GM21390 (cell line): Measurements from ENCODE around the gene MAPK6.
"Not testable (repeated sequence)": the region's sequence is repeated elsewhere in the genome, so short reads cannot be mapped to it uniquely, and the experiment has no call there.

Source experiments
- ATAC-seq: cut with Tn5 transposase; IDR thresholded peaks from one replicate; pipeline ENCODE4 v1.9.1; 2021; ENCODE audit not compliant: unreplicated experiment

The MAPK6 gene

DNA sequence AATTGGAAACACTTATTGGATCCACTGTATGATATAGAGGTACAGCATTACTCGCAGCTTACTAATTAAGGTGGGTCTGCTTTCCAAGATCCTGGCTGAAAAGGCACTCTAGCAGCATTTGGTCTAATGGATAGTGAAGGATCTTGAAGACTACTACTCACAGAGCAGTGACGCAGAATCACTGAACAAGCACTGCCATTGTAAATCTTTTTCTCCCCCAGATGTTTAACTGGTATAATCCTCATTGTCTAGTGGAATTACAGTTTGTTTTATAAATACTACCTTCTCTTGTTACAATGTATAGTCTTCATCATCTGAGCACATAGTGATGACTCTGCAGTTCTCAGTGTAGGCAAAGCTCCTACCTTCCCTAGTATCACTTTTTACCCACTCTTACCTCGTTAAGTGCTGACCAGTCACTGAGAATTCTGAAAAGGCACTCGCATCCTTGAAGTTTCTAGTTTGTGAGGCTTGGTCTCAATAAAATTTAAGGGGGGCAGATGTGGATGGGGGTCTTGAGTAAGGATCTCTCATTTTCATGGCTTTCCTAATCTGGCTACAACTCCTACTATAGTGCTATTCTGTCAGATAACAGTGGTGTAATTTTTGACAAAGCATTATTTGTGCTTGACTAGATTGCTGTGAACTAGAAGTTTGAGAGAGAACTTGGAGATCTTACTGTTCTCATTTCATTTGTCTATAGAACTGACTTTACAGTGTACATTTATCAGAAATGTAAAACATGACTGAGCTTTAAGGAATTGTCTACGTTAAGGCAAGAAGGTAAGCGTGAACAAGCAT, 23.2 kb downstream of the MAPK6 start:
- no peak for ATAC-seq

DNA sequence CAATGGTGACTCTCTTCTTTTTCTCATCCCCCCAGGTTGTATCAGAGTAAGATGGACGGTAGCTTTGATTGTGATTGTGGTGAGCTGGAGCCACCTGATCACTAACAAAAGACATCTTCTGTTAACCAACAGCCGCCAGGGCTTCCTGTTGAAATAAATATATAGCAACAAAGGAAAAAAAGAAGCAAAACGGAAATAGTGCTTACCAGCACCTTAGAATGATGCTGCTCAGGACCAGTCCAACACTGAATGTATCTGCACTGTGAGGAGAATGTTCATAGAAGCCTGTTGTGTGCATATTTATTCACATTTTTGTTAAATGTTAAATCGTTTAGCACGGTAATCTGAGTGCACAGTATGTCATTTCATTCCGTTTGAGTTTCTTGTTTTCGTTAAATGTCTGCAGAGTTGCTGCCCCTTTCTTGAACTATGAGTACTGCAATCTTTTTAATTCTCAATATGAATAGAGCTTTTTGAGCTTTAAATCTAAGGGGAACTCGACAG, 26.8 kb downstream of the MAPK6 start:
- not testable (repeated sequence) for ATAC-seq

DNA sequence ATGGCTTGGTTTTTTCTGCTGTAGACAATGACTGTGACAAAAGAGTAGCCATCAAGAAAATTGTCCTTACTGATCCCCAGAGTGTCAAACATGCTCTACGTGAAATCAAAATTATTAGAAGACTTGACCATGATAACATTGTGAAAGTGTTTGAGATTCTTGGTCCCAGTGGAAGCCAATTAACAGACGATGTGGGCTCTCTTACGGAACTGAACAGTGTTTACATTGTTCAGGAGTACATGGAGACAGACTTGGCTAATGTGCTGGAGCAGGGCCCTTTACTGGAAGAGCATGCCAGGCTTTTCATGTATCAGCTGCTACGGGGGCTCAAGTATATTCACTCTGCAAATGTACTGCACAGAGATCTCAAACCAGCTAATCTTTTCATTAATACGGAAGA, 27.5 kb downstream of the MAPK6 start:
- ATAC-seq = not testable (repeated sequence)

DNA sequence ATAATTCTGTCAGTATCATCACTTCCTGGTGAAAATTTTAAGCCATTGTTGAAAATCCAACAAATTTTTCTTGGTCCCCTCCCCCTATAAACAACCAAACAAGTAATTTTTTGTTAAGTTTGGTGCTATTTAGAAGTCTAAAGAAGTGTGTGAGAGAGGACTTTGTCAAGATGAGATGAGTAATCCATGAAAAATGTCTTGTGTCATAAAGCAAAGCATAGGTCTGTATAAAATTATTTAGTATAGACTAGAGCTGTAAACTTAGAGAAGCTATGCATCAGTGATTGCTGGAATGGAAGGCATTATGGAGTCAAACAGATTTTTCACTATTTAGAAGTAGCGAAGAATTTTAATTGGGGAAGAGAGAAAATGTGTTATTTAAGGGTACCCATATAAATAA, 31.4 kb downstream of the MAPK6 start:
- no peak for ATAC-seq

DNA sequence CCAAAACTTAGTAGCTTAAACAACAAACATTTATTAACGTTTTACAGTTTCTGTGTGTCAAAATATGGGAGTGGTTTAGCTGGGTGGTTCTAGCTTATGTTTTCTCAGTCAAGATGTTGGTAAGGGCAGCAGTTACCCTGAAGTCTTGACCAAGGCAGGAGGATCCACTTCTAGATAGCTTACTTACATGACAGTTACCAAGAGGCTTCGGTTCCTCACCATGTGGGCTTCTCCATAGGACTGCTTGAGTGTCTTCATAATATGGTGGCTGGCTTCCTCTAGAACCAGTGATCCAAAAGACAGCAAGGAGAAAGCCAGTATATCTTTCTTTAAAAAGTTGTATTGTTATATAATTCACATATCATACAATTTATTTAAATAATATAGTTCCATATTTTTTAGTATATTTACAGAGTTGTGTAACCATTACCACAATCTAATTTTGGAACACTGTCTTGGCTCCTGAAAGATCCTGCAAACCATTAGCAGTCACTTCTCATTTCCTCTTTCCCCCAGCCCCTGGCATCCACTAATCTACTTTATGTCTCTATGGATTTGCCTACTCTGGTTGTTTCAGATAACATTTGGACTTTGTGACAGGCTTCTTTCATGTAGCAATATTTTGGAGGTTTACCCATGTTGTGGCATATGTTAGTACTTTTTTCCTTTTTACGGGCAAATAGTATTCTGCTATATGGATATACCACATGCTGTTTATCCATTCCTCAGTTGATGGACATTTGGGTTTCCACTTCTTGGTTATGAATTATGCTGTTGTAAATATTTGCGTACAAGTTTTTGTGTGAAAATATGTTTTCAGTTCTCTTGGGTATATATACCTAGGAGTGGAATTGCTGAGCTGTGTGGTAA, 33.3 kb downstream of the MAPK6 start:
- no peak for ATAC-seq

DNA sequence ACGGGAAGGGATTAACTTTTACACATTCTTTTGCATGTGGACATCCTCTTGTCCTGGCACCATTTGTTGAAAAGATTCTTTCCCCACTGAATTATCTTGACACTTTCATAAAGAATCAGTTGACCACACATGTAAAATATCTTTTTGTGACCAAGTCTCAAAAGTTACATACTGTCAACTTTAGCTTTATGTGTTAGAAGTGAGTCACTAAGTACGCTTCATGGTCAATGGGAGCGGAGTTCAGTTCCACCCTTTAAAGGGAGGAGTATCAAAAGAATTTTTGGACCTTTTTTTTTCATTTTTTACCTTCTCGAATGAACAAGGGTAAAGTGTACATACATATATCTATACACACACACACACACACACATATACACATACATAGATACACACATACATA, 35.4 kb downstream of the MAPK6 start:
- ATAC-seq = no peak

DNA sequence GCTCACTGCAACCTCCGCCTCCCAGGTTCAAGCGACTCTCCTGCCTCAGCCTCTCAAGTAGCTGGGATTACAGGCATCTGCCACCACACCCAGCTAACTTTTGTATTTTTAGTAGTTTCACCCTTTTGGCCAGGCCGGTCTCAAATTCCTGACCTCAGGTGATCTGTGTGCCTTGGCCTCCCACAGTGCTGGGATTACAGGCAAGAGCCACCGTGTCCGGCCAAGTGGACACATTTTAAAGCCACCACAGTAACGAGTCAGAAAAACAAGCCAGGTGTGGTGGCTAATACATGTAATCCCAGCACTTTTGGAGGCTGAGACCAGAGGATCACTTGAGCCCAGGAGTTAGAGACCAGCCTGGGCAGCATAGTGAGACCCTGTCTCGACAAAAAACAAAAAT, 35.8 kb downstream of the MAPK6 start:
- ATAC-seq = not testable (repeated sequence)

DNA sequence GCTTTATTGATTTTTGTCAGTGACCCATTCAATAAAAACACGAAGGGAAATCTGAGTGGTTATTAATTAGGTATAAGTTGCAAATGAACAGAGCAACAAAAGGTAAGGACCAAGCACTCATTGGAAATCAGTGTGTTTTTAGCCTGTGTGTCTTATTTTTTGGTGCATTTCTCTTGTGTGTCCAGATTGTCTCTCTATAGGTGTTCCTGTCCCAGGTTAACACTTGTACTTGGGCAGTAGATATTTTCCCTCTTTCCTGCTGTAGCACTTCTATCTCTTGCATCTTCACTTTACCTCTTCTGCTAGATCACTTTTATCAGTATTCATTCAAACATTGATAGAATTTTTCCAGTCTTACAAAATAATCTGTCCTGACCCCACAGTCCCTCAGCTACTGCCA, 37.0 kb downstream of the MAPK6 start:
- ATAC-seq = no peak

DNA sequence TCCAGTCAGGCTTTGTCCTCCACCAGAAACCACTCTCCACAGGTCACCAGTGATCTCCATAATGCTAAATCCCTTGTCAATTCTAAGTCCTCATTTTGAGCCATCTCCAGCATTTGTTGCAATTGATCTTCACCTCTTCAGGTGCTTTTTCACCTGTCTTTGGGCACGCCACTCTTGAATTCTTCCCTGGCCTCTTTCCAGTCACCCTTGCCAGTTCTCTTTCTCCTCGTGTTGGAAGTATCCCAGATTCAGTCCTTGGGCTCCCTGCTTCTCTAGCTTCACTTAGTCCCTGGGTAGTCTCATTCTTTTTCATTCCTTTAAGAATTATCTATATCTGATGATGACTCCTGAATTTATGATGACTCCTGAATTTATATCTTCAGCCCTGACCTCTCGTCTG, 37.5 kb downstream of the MAPK6 start:
- ATAC-seq = no peak

DNA sequence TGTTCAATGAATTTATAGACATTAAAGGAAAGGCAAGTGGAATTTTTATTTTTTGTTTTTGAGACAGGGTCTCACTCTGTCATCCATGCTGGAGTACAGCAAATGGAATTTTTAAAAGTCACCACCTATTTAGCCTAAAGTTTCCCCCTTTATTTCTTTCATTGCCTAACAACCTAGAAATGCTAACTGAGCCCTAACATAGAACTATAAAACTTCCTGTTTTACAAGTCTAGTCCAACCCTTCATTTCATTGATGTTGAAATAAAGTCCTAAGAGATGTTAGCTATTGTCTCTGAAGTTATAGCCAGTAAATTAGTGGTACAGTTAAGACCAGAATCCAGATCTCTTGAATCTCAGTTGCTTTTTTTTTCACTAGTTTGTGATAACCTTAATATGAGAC, 39.0 kb downstream of the MAPK6 start:
- no peak for ATAC-seq

DNA sequence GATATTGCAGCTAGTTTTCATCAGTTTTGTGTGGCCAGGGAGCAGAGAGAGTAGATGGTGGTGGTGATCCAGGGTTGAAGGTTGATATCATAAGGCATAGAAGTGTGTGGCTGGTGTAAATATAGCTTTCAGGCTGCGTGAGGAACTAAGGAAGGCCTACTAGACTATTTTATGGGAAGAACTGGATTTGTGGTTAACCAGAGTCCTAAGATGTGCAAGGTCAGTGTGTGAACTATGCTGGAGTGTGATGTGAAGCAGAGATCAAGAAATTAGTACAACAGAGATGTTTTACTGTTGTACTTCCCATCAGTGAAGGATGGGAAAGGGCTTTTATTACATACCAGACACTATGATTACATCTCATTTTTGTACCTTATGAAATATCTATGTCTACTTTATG, 41.5 kb downstream of the MAPK6 start:
- no peak for ATAC-seq

DNA sequence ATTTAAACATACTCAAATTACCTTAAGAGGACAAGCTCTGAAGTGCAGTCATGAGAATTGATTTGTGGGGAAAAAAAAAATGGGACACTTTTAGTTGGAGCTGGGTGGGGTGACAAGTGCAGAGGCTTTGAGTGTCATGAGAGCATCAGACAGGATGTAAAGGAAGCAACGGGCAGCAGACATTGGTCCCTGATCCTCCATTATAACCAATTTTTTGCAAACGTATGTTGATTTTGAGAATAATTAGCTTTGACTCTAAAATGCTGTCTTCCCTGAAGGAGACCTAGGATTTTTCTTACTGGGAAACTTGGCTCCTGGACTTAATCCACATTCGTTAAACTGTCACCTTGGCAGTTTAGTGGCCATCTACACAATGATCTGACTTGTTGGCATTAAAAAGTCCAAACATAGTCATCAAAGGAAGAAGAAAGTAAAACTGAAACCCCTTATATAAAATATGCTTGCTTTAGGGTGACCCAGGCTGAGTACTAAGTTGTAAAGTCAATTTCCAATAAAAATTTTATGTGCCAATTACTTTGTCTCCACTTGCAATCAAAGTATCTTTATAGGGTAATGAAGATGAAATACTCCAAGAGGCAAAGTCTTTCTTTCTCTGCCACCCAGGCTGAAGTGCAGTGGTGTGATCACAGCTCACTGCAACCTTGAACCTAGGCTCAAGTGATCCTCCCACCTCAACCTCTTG, 48.0 kb downstream of the MAPK6 start:
- no peak for ATAC-seq

DNA sequence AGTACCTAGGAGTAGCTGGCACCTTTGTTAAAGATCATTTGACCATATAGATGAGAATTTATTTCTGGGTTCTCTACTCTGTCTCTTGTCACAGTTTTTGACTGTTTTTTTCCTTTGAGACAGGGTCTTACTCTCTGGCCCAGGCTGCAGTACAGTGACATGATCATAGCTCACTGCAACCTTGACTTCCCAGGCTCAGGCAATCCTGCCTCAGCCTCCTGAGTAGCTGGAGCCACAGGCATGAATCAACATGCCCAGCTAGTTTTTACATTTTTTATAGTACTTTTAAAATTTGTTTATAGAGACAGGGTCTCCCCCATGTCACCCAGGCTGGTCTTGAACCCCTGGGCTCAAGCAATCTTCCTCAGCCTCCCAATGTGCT, 48.5 kb downstream of the MAPK6 start:
- ATAC-seq = no peak

DNA sequence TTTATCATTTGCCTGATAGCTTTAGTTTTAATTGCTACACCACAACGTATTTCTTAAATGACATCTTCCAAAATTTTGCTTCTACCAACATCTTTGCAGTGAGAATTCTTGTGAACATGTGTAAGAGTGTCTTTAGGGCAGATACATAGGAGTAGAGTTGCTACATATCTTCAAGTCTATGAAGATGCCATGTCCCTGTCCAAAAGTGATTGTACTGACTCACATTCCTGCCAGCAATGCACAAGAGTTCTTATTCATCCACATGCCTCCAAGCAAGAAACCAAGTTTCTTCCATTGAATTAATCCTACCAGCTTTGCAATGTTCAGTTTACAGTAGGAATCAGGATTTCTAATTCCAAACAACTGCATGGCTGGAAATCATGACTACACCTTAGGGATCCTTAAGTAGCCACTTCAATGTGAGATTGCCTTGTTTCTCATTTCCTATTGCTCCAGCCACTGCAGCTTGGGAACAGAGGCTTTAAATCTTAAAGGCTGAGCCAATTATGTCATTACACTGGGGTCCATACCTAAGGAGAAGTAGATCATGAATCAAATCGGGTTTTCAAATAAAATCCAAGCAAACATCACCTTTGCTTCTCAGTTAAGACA, 49.1 kb downstream of the MAPK6 start:
- ATAC-seq = no peak

DNA sequence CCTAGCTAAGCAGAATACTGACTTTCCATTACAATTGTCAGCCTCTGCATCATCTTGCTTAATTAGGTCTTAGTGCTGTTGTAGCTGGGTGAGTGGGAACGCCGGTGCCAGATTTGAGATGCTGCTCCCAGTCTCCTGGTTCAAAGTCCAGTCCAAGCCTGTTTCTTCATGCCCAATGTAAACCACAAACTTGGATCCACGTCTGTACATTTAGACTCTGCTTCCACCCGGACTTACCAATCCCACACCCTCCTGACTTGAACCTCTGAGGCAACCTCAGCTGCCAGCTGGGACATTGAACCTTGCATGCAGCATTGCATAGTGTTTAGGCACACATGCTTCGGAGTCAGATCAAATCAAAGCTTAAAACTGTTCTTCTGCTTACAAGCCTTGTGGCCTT, 50.5 kb downstream of the MAPK6 start:
- no peak for ATAC-seq

DNA sequence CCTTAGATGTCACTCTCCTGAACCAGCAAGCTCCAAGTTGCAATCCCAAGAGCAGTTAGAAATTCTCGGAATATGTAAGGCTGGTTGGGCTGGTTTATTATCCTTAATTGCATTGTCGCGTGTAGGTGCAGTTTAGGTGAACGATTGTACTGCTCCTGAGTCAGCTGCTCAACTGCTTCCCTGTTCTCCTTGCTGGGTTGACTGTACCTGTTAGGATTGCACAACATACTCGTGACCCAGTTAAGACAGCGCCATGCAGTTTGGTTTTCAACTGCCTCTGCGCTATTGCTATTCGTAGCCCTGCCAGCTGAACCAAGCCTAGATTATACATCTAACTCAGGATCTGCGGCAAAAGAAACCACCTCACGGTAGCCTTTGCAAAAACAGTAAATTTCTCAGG, 52.6 kb downstream of the MAPK6 start:
- ATAC-seq = no peak

DNA sequence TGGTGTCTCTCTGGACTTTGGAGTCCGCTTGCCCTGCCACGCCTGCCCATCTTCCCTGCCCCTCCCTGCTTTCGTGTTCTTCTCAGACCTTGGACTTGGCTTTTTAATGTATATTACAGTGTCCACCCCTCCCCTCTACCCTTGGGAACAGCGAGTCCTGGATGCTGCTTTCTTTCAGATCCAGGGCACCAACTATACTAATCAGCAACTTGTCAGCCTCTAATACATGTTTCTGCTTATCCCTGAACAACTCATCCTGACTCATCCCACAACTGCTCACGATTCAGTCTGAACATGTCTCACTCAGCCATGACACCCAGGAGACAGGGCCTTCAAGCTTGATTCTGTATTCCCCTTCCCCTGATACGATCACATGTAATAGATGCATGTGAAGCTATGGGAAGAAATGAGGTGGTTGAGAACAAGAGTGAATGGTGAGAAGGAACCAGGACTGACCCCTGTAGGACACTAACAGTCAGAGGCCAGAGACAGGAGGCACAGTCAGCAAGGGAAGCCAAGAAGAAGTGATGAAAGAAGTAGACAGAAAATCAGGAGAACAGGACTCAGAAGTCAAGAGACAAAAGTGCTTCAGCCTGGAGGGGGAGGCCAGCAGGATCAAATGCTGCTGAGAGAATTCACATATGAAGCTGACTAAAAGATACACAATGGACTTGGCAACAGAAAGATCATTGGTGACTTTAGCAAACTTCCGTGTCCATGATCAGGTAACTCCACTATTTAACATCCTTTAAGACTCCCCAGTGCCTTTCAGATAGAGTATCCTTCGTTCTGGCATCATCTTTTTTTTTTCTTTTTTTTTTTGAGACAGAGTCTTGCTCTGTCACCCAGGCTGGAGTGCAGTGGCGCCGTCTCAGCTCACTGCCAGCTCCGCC, 58.1 kb downstream of the MAPK6 start:
- no peak for ATAC-seq

DNA sequence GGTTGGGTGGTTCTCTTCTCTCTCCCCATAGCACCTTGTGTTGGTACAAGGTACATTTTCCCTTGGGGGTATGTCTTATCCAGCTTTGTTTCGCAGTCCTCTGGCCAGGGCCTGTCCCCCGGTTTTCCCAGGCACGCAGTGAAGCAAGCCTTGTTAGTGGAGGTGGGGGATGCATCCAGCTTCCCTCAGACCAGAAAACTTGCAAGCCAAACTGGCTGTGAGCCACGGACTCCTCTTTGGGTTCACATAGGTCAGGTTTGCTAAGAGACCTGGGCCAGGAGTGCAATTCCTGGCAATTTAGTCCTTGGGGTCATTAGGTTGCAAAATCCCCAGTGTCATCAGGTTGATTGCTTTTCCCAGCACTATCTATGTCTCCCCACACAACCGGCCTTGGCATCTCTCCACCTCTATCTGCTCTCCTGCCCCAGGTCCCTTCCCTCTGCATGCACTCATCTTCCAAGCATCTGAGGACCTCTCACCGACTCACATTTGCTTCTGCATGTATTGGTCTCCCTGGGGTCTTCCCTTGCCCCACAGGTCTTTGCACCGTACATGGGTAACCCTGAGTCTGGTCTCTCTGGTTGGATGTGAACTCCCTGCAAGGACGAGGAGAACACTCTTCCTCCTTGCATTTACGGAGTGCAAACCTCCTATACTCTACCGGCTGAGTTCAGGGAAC, 59.3 kb downstream of the MAPK6 start:
- ATAC-seq = no peak

DNA sequence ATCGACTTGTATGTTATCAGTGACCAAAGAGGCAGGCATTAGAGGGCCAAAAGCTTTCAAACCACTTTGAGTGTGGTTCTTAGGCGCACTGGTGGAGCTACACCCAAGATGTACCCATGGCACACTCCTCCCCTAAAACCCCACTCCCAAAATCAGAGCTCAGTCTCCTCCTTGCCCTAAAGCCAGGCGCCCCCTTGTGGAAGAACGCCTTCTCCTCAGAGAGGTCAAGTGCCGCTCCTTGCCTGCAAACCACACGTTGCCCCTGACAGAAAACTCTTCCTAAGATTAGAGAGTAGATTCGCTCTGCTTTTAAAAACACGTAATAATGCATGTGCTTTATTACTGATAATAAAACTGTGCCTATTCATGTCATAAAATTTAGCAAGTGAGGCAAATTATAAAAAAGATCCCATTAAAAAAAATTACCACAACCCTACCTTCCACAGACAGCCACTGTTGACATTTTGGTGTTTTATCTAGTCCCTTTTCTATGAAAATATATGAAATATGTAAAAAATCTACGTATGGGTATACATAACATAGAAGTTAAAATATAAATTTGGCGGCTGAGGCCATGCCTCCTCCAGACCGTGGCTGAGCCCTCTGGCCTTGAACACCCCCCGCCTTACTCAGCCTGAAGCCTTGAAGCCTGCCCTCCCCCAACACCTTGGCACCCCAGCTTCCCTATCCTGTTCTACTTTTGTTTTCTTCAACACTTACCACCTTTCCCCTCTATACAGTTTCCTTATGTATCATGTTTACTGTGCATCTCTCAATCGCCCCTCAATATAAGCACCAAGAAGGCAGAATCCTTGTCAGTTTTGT, 60.1 kb downstream of the MAPK6 start:
- ATAC-seq = no peak
